Measurements from ENCODE around the gene MYEOV.

The MYEOV gene

GRCh38 chr11:69265911-69266510 is 27.9 kb upstream of the MYEOV start:
- no peak for TF ChIP-seq CTCF (conservative IDR thresholded peaks at IDR 0.05; ENCODE audit: low read length)
- H3K4me3 ChIP-seq (ENCODE audit: low read length) = no peak overlapping the region

GRCh38 chr11:69267395-69267805 is 26.6 kb upstream of the MYEOV start:
- H3K4me3 ChIP-seq (ENCODE audit: low read length) = no peak overlapping the region
- no peak for TF ChIP-seq CTCF (conservative IDR thresholded peaks at IDR 0.05; ENCODE audit: low read length)
- DNase-seq (ENCODE audit: low read depth) = no peak

More at GRCh38 chr11:69265911-69266510, 27.9 kb upstream of the MYEOV start:
- DNase-seq (ENCODE audit: low read depth) = no peak

GRCh38 chr11:69268911-69269310 is 25.0 kb upstream of the MYEOV start:
- H3K4me3 ChIP-seq (ENCODE audit: low read length) = no peak overlapping the region
- no peak for TF ChIP-seq CTCF (conservative IDR thresholded peaks at IDR 0.05; ENCODE audit: low read length)
- DNase-seq (ENCODE audit: low read depth) = no peak

DNA sequence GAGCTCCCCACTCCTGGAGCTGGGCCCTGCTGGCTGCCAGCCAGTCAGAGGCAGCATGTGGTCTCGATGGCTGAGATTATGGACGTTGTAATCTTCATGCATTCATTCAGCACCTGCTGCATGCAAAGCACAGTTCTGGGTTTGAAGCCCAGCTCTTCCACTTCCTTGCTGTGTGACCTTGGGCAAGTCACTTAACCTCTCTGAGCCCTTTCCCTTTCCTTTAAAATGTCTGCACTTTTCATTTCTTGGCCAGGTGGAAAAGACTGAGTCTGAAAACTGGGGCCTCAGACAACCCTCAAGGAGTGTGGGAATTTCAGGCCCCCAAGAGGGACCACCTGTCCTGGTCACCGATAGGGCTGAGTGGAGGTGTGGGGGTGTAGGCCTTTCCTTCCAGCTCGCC is 24.6 kb upstream of the MYEOV start:
- no peak for DNase-seq (ENCODE audit: low read depth)
- H3K4me3 ChIP-seq (ENCODE audit: low read length) = no peak overlapping the region
- TF ChIP-seq CTCF (conservative IDR thresholded peaks at IDR 0.05; ENCODE audit: low read length) = no peak

DNA sequence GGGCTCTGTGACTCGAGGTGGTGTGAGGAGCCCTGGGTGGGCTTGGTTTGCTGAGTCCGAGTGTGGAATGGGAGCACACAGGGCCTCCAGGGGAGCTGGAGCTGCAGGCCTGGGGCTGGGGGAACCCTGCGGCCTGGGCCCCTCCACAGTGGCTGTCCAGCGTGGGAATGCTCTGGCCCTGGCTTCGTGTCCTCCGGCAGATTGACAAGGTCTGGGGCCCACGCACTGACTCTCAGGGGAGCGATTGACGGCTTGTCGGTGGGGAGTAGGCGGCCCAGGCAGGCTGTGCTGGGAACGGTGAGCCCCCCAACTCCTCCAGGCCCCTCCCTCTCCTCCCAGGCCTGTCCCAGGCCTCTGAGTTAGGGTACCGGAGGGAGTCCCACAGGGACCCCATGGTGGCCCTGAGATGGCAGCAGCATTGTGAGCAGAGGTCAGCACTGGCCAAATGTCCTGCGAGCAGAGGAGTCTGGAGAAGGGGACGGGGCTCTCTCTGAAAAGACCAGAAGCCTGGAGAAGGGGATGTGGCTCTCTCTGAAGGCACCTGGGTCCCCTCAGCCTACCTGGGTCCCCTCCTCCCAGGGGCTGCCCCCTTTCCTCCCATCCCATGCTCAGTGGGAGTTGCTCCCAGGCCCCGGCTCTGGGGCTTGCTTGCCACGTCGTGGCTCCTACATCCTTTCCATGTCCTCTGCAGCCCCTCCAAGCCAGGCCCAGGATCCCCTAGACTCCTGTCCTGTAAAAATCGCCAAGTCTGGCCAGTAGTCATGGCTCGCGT is 23.8 kb upstream of the MYEOV start:
- DNase-seq (ENCODE audit: low read depth) = no peak
- no peak for TF ChIP-seq CTCF (conservative IDR thresholded peaks at IDR 0.05; ENCODE audit: low read length)
- H3K4me3 ChIP-seq (ENCODE audit: low read length) = no peak overlapping the region

- TF ChIP-seq CTCF (conservative IDR thresholded peaks at IDR 0.05; ENCODE audit: low read length) = no peak
- no peak for DNase-seq (ENCODE audit: low read depth)
These were observed 23.0 kb upstream of the MYEOV start for GRCh38 chr11:69270941-69271340.

GRCh38 chr11:69272055-69272454 is 21.9 kb upstream of the MYEOV start:
- no peak for TF ChIP-seq CTCF (conservative IDR thresholded peaks at IDR 0.05; ENCODE audit: low read length)
- H3K4me3 ChIP-seq (ENCODE audit: low read length) = no peak overlapping the region
- no peak for DNase-seq (ENCODE audit: low read depth)

More at GRCh38 chr11:69270941-69271340, 23.0 kb upstream of the MYEOV start:
- H3K4me3 ChIP-seq (ENCODE audit: low read length) = no peak overlapping the region
